HEK293T (cell line): Measurements from ENCODE around the gene KCNK4.

Experiments used
- ARNT ChIP-seq: fragments of 450-650 bp; IDR thresholded peaks from 2 replicates; pipeline ENCODE4 v1.6.1; 2017; ENCODE audit warnings: mild to moderate bottlenecking
- BHLHE40 ChIP-seq: fragments of 450-650 bp; IDR thresholded peaks from 2 replicates; pipeline ENCODE4 v1.6.1; 2016; ENCODE audit warnings: mild to moderate bottlenecking, moderate library complexity, borderline replicate concordance
- CTBP1 ChIP-seq: fragments of 450-650 bp; IDR thresholded peaks from 2 replicates; pipeline ENCODE4 v1.6.1; 2016; ENCODE audit warnings: borderline replicate concordance
- ELF4 ChIP-seq: fragments of 450-650 bp; IDR thresholded peaks from 2 replicates; pipeline ENCODE4 v1.6.1; 2017; ENCODE audit warnings: antibody characterized with exemption
- FOXM1 ChIP-seq: fragments of 450-650 bp; IDR thresholded peaks from 2 replicates; pipeline ENCODE4 v1.6.1; 2017; ENCODE audit warnings: mild to moderate bottlenecking, borderline replicate concordance
- HDGF ChIP-seq: fragments of 450-650 bp; IDR thresholded peaks from 2 replicates; pipeline ENCODE4 v1.6.1; 2017; ENCODE audit warnings: antibody characterized with exemption, borderline replicate concordance
- L3MBTL2 ChIP-seq: fragments of 450-650 bp; conservative IDR thresholded peaks from 2 replicates; pipeline ENCODE4 v1.6.1; 2016; ENCODE audit warnings: mild to moderate bottlenecking
- SP1 ChIP-seq: fragments of 450-650 bp; IDR thresholded peaks from 2 replicates; pipeline ENCODE4 v1.6.1; 2017
- SUZ12 ChIP-seq: fragments of 450-650 bp; IDR thresholded peaks from 2 replicates; pipeline ENCODE4 v1.6.1; 2016; ENCODE audit warnings: mild to moderate bottlenecking

- TF ChIP-seq CTBP1: no peak
- TF ChIP-seq SP1: no peak
- no peak for TF ChIP-seq L3MBTL2
- TF ChIP-seq SUZ12: no peak
- no peak for TF ChIP-seq HDGF
- no peak for TF ChIP-seq ELF4
- no peak for TF ChIP-seq FOXM1
- TF ChIP-seq ARNT: no peak
- no peak for TF ChIP-seq BHLHE40
Measured at GRCh38 chr11:64322925-64323260, 31.8 kb downstream of the KCNK4 start.
